Measurements from ENCODE around the gene TOR1AIP2.

Gene TOR1AIP2

DNA sequence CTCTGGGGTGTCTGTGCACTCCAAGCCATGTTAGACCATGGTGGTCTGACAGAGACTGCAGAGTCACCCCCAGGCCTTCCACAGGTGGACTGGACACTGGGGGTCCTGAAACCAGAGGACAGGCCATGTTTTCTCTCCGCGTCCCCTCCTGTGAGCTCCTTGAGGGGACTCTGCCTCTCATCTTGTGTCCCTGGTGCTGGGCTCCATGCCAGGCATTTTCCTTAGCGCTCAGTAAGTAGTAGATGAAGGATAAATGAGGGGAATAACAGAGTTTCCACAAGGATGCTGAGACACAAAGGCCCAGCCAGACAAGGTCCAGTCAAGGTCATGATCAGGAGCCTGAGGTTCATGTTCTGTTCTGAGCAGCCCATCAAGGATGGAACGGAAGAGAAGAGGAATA, 77.1 kb downstream of the TOR1AIP2 start:
- TF ChIP-seq, protein P1, sequence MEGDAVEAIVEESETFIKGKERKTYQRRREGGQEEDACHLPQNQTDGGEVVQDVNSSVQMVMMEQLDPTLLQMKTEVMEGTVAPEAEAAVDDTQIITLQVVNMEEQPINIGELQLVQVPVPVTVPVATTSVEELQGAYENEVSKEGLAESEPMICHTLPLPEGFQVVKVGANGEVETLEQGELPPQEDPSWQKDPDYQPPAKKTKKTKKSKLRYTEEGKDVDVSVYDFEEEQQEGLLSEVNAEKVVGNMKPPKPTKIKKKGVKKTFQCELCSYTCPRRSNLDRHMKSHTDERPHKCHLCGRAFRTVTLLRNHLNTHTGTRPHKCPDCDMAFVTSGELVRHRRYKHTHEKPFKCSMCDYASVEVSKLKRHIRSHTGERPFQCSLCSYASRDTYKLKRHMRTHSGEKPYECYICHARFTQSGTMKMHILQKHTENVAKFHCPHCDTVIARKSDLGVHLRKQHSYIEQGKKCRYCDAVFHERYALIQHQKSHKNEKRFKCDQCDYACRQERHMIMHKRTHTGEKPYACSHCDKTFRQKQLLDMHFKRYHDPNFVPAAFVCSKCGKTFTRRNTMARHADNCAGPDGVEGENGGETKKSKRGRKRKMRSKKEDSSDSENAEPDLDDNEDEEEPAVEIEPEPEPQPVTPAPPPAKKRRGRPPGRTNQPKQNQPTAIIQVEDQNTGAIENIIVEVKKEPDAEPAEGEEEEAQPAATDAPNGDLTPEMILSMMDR (IDR thresholded peaks at IDR 0.05; ENCODE audit: poor library complexity, severe bottlenecking) = no peak
- DNase-seq (ENCODE audit: low spot score) (no peak), ATAC-seq (ENCODE audit: low read depth) (no peak)
- H3K27ac ChIP-seq (ENCODE audit: poor library complexity, severe bottlenecking) = no peak overlapping the region
- no peaks in the 10 kb centered on the region for H3K9me3 ChIP-seq (ENCODE audit: severe bottlenecking)
- H3K27me3 ChIP-seq (ENCODE audit: insufficient read depth, poor library complexity, severe bottlenecking) = no peaks in the 10 kb centered on the region
- H3K36me3 ChIP-seq (ENCODE audit: low read depth) = no peaks in the 10 kb centered on the region
- H3K4me1 ChIP-seq (ENCODE audit: insufficient read depth, poor library complexity, severe bottlenecking) = no peaks in the 10 kb centered on the region
- no peak overlapping the region for H3K4me3 ChIP-seq (ENCODE audit: severe bottlenecking)

DNA sequence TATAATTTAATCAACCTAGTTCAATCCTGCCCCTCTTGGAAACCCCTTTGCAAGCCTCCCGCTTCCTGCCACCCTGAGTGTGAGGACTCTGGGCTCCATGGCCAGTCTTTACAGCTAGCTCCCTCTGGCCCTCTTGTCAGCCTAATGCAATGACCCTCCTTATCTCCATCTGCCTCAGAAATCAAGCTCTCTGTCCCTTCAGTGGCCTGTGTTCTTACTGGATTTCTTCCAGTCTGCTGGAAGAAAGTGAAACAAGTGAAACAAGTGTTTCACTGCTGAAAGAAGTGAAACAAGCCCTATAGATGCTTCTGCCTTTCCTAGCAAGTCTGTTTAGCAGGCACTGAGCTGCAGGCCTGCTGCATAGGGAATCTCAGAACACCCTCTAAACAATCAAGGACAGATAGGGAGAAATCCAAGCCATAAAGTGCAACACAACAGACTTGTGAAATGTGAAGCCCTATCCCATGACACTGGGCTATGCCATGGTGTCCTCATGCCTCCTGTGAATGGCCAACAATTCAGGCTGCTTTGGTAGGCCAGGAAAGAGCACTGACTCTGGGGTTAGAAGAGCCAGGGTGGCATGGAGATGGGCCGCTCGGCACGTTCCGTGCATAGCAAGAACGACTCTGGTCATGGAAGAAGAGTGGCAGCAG, 78.6 kb downstream of the TOR1AIP2 start:
- no peak for DNase-seq (ENCODE audit: low spot score)
- TF ChIP-seq, protein P1 (IDR thresholded peaks at IDR 0.05; ENCODE audit: poor library complexity, severe bottlenecking) = no peak
- H3K4me3 ChIP-seq (ENCODE audit: severe bottlenecking) = no peak overlapping the region

DNA sequence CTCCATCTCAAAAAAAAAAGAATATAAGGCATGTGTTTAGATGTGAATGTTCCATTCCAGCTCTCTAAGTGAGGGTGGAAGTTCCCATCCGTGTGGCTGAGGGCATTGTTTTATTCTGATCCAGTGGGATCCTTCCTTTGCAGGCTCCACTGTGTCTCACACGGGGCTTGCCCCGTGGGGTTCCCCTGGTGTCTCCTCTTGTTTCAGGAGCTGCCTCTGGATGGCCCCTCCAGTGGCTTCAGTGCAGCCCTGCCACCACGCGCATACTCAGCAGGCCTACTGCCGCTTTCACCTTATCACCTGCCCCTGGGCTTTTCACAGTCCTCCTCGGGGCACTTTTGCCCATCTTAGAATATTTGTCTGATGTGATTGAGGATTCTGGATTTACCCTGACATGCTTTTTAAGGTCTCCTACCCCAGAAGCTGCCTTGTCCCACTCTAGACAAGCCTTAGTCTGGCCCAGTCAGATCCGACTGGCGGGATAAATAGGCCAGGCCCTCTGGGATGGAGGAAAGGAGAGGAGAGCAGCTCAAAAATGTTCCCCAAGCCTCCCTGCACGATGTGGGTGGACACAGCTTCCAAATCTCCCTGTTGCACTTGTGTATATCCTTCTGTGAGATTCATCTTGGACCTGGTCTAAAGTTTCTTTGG, 79.3 kb downstream of the TOR1AIP2 start:
- H3K27me3 ChIP-seq (ENCODE audit: insufficient read depth, poor library complexity, severe bottlenecking) = no peaks in the 10 kb centered on the region
- no peak for ATAC-seq (ENCODE audit: low read depth)
- H3K9me3 ChIP-seq (ENCODE audit: severe bottlenecking) = no peaks in the 10 kb centered on the region
- no peak overlapping the region for H3K4me3 ChIP-seq (ENCODE audit: severe bottlenecking)
- no peaks in the 10 kb centered on the region for H3K4me1 ChIP-seq (ENCODE audit: insufficient read depth, poor library complexity, severe bottlenecking)
- H3K27ac ChIP-seq (ENCODE audit: poor library complexity, severe bottlenecking) = no peak overlapping the region
- DNase-seq (ENCODE audit: low spot score) = no peak
- H3K36me3 ChIP-seq (ENCODE audit: low read depth) = no peaks in the 10 kb centered on the region
- TF ChIP-seq, protein P1 (IDR thresholded peaks at IDR 0.05; ENCODE audit: poor library complexity, severe bottlenecking) = no peak

More for the DNA sequence above, 78.6 kb downstream of the TOR1AIP2 start:
- Histone ChIP-seq H3K9me3 (ENCODE audit: severe bottlenecking) (no peaks in the 10 kb centered on the region), H3K4me1 (ENCODE audit: insufficient read depth, poor library complexity, severe bottlenecking) (no peaks in the 10 kb centered on the region), H3K27me3 (ENCODE audit: insufficient read depth, poor library complexity, severe bottlenecking) (no peaks in the 10 kb centered on the region), H3K36me3 (ENCODE audit: low read depth) (no peaks in the 10 kb centered on the region), H3K27ac (ENCODE audit: poor library complexity, severe bottlenecking) (no peak overlapping the region)
- ATAC-seq (ENCODE audit: low read depth) = no peak

DNA sequence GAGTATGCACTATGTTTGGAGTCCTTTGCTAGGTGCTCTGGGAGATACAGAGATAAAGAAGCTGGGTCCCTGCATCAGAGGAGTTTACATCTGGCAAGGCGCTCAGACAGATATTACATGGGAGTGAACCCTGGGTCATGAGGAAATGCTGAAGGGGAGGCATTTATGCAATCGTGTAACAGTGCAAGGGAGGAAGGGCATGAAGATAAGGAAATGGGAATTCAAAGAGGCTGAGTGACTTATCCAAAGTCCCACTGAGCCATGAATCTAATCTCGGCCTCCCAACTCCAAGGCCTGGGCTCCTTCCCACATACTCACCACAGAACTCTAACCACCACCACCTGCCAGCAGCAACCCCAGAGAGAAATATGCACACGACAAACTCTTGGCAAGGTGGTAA, 82.9 kb downstream of the TOR1AIP2 start:
- no peak for ATAC-seq (ENCODE audit: low read depth)
- no peak overlapping the region for H3K27ac ChIP-seq (ENCODE audit: poor library complexity, severe bottlenecking)
- TF ChIP-seq, protein P1 (IDR thresholded peaks at IDR 0.05; ENCODE audit: poor library complexity, severe bottlenecking) = no peak
- no peak overlapping the region for H3K4me3 ChIP-seq (ENCODE audit: severe bottlenecking)
- H3K9me3 ChIP-seq (ENCODE audit: severe bottlenecking) = no peaks in the 10 kb centered on the region
- no peaks in the 10 kb centered on the region for H3K36me3 ChIP-seq (ENCODE audit: low read depth)
- no peaks in the 10 kb centered on the region for H3K27me3 ChIP-seq (ENCODE audit: insufficient read depth, poor library complexity, severe bottlenecking)
- DNase-seq (ENCODE audit: low spot score) = no peak
- no peaks in the 10 kb centered on the region for H3K4me1 ChIP-seq (ENCODE audit: insufficient read depth, poor library complexity, severe bottlenecking)

DNA sequence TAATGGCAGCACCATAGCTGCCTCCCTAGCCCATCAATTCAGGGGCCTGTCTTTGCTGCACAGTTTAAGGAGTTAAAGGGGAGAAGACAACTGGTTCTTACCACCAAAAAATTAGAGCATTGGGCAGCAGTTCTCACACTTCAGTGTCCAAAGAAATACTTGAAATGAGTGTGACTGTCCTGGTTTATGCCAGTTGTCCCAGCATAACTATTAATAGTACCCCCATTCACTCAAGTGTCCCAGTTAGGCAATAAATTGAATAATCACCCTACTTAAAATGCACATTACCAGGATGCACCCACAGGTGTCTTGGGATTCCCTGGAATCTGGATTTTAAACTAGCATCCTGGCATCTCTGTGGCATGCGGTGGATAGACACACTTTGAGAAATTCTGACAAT, 83.5 kb downstream of the TOR1AIP2 start:
- no peaks in the 10 kb centered on the region for H3K4me1 ChIP-seq (ENCODE audit: insufficient read depth, poor library complexity, severe bottlenecking)
- no peaks in the 10 kb centered on the region for H3K9me3 ChIP-seq (ENCODE audit: severe bottlenecking)
- no peaks in the 10 kb centered on the region for H3K36me3 ChIP-seq (ENCODE audit: low read depth)
- ATAC-seq (ENCODE audit: low read depth) (no peak), DNase-seq (ENCODE audit: low spot score) (no peak)
- TF ChIP-seq, protein P1 (IDR thresholded peaks at IDR 0.05; ENCODE audit: poor library complexity, severe bottlenecking) = no peak
- H3K4me3 ChIP-seq (ENCODE audit: severe bottlenecking) = no peak overlapping the region
- no peaks in the 10 kb centered on the region for H3K27me3 ChIP-seq (ENCODE audit: insufficient read depth, poor library complexity, severe bottlenecking)
- H3K27ac ChIP-seq (ENCODE audit: poor library complexity, severe bottlenecking) = no peak overlapping the region

Data from RWPE2 (cell line).